GM18498 (cell line): ENCODE results near the gene OR2V1.
"Not testable (repeated sequence)": the region's sequence is repeated elsewhere in the genome, so short reads cannot be mapped to it uniquely, and the experiment has no call there.

Experiments used
- ATAC-seq: cut with Tn5 transposase; IDR thresholded peaks from one replicate; pipeline ENCODE4 v1.9.1; 2021; ENCODE audit warnings: mild to moderate bottlenecking, moderate library complexity; ENCODE audit not compliant: unreplicated experiment

The OR2V1 gene

GRCh38 chr5:181105391-181106025, 25.5 kb downstream of the OR2V1 start:
- no peak for ATAC-seq

- not testable (repeated sequence) for ATAC-seq
Observed at GRCh38 chr5:181104606-181105390, 26.2 kb downstream of the OR2V1 start.

GRCh38 chr5:181104259-181104568, 26.8 kb downstream of the OR2V1 start:
- ATAC-seq: not testable (repeated sequence)

GRCh38 chr5:181101930-181102674, 28.9 kb downstream of the OR2V1 start:
- not testable (repeated sequence) for ATAC-seq

- not testable (repeated sequence) for ATAC-seq
Observed at GRCh38 chr5:181101030-181101641, 29.8 kb downstream of the OR2V1 start.

GRCh38 chr5:181100121-181100875, 30.7 kb downstream of the OR2V1 start:
- no peak for ATAC-seq

GRCh38 chr5:181099602-181100086, 31.3 kb downstream of the OR2V1 start:
- no peak for ATAC-seq

- ATAC-seq: no peak
Observed at GRCh38 chr5:181098762-181099601, 32.0 kb downstream of the OR2V1 start.

GRCh38 chr5:181097759-181098491, 33.0 kb downstream of the OR2V1 start:
- not testable (repeated sequence) for ATAC-seq

- ATAC-seq: not testable (repeated sequence)
Observed at GRCh38 chr5:181097383-181097753, 33.6 kb downstream of the OR2V1 start.

GRCh38 chr5:181096721-181097382, 34.1 kb downstream of the OR2V1 start:
- not testable (repeated sequence) for ATAC-seq

GRCh38 chr5:181095162-181095561, 35.8 kb downstream of the OR2V1 start:
- ATAC-seq: not testable (repeated sequence)

- ATAC-seq: no peak
Observed at GRCh38 chr5:181092428-181092827, 38.5 kb downstream of the OR2V1 start.

GRCh38 chr5:181088289-181088688, 42.7 kb downstream of the OR2V1 start:
- ATAC-seq: no peak

GRCh38 chr5:181087309-181087708, 43.7 kb downstream of the OR2V1 start:
- ATAC-seq: no peak

GRCh38 chr5:181086884-181087205, 44.1 kb downstream of the OR2V1 start:
- ATAC-seq: no peak

GRCh38 chr5:181086026-181086883, 44.7 kb downstream of the OR2V1 start:
- ATAC-seq: no peak
